ENCODE results near the gene WNT3.

Gene WNT3

DNA sequence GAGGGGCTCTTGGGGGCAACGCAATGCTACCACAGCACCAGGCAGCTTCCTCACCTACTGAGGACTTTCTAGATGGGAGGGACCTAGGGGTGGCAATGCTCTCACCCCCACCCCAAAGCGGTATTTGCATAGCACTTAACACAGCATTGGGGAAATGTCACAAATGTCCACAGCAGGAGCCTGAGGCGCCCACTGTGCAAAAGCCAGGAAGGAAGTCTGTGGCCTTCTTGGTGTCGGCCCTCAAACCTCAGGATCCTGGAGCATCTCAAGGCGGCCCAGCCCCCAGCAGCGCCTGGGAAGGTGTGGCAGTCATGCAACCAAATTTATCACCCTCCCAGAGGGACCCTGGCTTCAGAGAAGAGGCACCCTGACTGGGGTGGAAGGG lies 45.3 kb downstream of the WNT3 start:
- Histone ChIP-seq H3K4me1 (ENCODE audit: control insufficient read depth, insufficient read depth, low read length) (0 out of 2 replicates have a peak, but pooled peaks cover 4% of the 10 kb centered on the region), H3K27ac (ENCODE audit: extremely low read depth, low read depth, low read length) (no peak overlapping the region), H3K36me3 (ENCODE audit: control insufficient read depth in 2 of 2, insufficient read depth in 1 of 2, low read length in 2 of 2) (peaks cover 0 to 5% of the 10 kb centered on the region in 2 experiments; a peak in 2 of 3 replicates), H3K4me3 (ENCODE audit: low read depth, low read length) (no peak overlapping the region), H3K9me3 (ENCODE audit: control insufficient read depth, insufficient read depth, low read depth, low read length) (no peaks in the 10 kb centered on the region)
- ChIA-PET CTCF (no interaction called here), POLR2A (interaction anchor here (0.6 kb wide), 1 partner anchor 294 kb away, joined by 4 read pairs; no protein-coding TSS in a partner anchor)
- no peak for TF ChIP-seq ZNF658 (tag by site-specific recombination; IDR thresholded peaks at IDR 0.05)
- peak; percentile 44 for TF ChIP-seq ZIC2 (tag by site-specific recombination; IDR thresholded peaks at IDR 0.05)
- no peak for TF ChIP-seq ZNF837 (tag by site-specific recombination; IDR thresholded peaks at IDR 0.05)
- TF ChIP-seq, protein P1, sequence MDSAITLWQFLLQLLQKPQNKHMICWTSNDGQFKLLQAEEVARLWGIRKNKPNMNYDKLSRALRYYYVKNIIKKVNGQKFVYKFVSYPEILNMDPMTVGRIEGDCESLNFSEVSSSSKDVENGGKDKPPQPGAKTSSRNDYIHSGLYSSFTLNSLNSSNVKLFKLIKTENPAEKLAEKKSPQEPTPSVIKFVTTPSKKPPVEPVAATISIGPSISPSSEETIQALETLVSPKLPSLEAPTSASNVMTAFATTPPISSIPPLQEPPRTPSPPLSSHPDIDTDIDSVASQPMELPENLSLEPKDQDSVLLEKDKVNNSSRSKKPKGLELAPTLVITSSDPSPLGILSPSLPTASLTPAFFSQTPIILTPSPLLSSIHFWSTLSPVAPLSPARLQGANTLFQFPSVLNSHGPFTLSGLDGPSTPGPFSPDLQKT (IDR thresholded peaks at IDR 0.05; ENCODE audit: borderline replicate concordance, low read depth, low read length) = no peak
- TF ChIP-seq ZBTB1 (tag by site-specific recombination; IDR thresholded peaks at IDR 0.05) = no peak
- TF ChIP-seq ZNF133 (tag by site-specific recombination; IDR thresholded peaks at IDR 0.05) = no peak
- TF ChIP-seq ZNF311 (tag by site-specific recombination; IDR thresholded peaks at IDR 0.05; ENCODE audit: borderline replicate concordance) = no peak

DNA sequence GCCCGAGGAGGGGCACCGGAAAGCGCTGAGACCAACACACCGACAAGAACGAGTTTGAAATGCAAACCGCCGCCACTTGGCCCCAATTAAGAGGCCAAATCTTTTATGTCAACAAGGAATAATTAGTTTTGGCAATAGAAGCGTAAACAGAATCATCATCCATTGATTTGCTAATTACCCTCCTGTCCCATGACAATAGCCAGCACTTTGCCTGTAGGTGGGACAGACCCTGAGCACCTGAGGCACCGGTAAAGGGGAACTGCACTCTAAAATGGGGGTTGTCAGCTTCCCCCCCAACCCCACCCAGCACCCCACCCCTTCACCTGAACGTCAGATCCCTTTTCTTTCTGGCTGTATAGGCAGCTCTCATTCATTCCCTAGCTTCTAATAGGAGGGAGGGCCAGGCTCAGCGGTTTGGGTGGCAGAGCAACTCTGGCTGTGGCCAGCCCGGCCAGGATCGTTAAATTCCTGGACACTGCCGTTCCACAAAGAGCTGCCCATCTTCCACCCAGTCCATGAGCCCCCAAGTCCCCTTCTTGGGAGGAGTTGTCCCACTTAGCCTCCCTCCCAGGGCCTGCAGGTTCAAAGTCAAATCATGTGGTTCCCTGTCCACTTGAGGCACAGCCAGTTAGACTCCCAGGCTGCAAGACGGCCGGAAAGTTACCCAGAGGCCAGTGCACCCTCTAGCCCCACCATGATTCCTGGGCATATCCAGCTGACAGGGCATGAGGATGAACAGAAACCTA lies 45.8 kb downstream of the WNT3 start:
- POLR2A ChIA-PET = interaction anchor here (0.6 kb wide), 1 partner anchor 295 kb away, joined by 4 read pairs; no protein-coding TSS in a partner anchor
- Histone ChIP-seq H3K4me3 (ENCODE audit: low read depth, low read length) (peak overlapping the region; percentile 58), H3K4me1 (ENCODE audit: control insufficient read depth, insufficient read depth, low read length) (0 out of 2 replicates have a peak, but pooled peaks cover 4% of the 10 kb centered on the region), H3K9me3 (ENCODE audit: control insufficient read depth, insufficient read depth, low read depth, low read length) (no peaks in the 10 kb centered on the region), H3K36me3 (ENCODE audit: control insufficient read depth in 2 of 2, insufficient read depth in 1 of 2, low read length in 2 of 2) (peaks cover 0 to 8% of the 10 kb centered on the region in 2 experiments; a peak in 2 of 3 replicates), H3K27ac (ENCODE audit: extremely low read depth, low read depth, low read length) (peak overlapping the region; percentile 83; the same call in 1 of the 2 replicates)
- CTCF ChIA-PET = no interaction called here
- TF ChIP-seq PATZ1 (tag by site-specific recombination; IDR thresholded peaks at IDR 0.05) (0 out of 2 replicates have a peak, but pooled peaks have one; percentile 30), KLF7 (tag by site-specific recombination; IDR thresholded peaks at IDR 0.05; ENCODE audit: borderline replicate concordance) (peak; percentile 4; the same call in 1 of the 2 replicates), OSR2 (tag by site-specific recombination; IDR thresholded peaks at IDR 0.05) (peak; percentile 63; the same call in 1 of the 2 replicates), ZNF501 (tag by site-specific recombination; IDR thresholded peaks at IDR 0.05) (0 out of 2 replicates have a peak, but pooled peaks have one; percentile 9), WT1 (tag by site-specific recombination; IDR thresholded peaks at IDR 0.05) (peak; percentile 27; the same call in 1 of the 2 replicates), ZNF24 (tag by site-specific recombination; IDR thresholded peaks at IDR 0.05) (peak; percentile 9; the same call in 1 of the 2 replicates), ZNF114 (tag by site-specific recombination; IDR thresholded peaks at IDR 0.05) (no peak), ZNF366 (tag by site-specific recombination; conservative IDR thresholded peaks at IDR 0.05) (peak; percentile 69; the same call in 1 of the 2 replicates), ZNF433 (tag by site-specific recombination; IDR thresholded peaks at IDR 0.05; ENCODE audit: low read depth) (no peak), PRDM6 (tag by site-specific recombination; IDR thresholded peaks at IDR 0.05) (0 out of 2 replicates have a peak, but pooled peaks have one; percentile 21), ZEB2 (tag by site-specific recombination; IDR thresholded peaks at IDR 0.05) (peak; percentile 72; the same call in 1 of the 2 replicates), ZNF394 (tag by site-specific recombination; IDR thresholded peaks at IDR 0.05; ENCODE audit: borderline replicate concordance) (0 out of 2 replicates have a peak, but pooled peaks have one; percentile 22), ZNF843 (tag by site-specific recombination; IDR thresholded peaks at IDR 0.05) (peak; percentile 7; the same call in 1 of the 2 replicates), ZNF677 (tag by site-specific recombination; IDR thresholded peaks at IDR 0.05) (no peak), ZBTB20 (tag by site-specific recombination; IDR thresholded peaks at IDR 0.05) (peak; percentile 5; the same call in 1 of the 2 replicates), FEZF1 (tag by site-specific recombination; IDR thresholded peaks at IDR 0.05) (peak; percentile 53), GLI4 (tag by site-specific recombination; IDR thresholded peaks at IDR 0.05) (no peak), KLF10 (tag by site-specific recombination; IDR thresholded peaks at IDR 0.05) (0 out of 2 replicates have a peak, but pooled peaks have one; percentile 8), BCL11A (tag by site-specific recombination; IDR thresholded peaks at IDR 0.05; ENCODE audit: low read depth) (peak; percentile 30; the same call in 1 of the 2 replicates), ZNF629 (tag by site-specific recombination; IDR thresholded peaks at IDR 0.05) (peak; percentile 46; the same call in 1 of the 2 replicates), CTCF (tag by site-specific recombination; IDR thresholded peaks at IDR 0.05) (no peak)
